LNCaP clone FGC (cell line): ENCODE results near the gene ZBTB16.

Experiments used
- DNase-seq: peaks from one replicate; pipeline ENCODE4 v3.0.0-alpha.2; 2011; ENCODE audit warnings: low read depth
- H3K4me3 ChIP-seq: 2 replicates; pipeline ENCODE4 v1.5.1; 2011; ENCODE audit warnings: mild to moderate bottlenecking, low read depth, low read length, control low read depth
- TF ChIP-seq, protein P1 (sequence below): IDR thresholded peaks from 2 replicates; pipeline ENCODE4 v1.5.1; 2012; ENCODE audit warnings: mild to moderate bottlenecking; ENCODE audit not compliant: control insufficient read depth, insufficient read depth; ENCODE audit errors: extremely low read depth

Gene ZBTB16

DNA sequence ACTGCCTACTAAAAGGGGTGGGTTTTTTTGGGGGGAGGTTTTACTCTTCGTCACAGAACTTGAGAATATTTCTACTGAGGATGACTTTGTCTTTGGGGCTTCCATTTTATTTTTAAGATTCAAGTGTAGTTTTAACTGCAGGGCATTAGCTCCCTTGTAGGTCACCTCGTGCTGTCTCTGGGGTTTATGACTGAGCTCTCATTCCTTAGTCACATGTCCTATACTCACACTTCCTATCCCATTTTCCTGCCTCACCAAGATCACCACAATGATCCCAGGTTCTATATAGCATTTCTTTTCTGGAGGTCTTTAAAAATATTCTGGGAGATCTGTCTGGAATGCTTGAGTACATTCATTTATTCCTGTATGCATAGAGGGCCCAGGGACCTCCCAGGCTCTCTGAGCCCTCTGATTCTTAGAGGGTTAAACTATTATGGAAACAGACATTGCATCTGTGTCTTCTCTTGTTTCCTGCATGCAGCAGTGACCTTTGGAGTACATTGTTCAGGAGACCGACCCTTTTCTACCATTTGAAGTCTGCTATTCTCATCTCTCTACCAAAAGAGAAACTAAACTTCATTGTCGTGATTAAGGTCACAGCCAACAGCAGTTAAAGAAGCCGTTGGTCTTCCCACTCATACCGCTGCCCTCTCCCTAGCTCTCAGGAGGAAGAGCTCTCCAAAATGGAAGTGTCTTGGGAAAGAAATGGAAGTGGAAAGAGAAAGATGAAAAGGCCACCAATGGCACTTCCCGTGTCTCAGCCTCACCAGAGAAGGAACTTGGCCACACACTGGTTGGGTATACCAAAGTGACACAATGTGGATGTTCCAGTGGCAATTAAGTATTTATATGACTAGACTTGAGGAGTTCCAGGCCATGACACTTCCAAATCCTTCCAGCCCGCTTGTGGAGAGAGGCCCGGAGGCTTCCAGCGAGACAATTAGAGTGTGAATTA is 77.5 kb downstream of the ZBTB16 start:
- DNase-seq = no peak
- TF ChIP-seq, protein P1, sequence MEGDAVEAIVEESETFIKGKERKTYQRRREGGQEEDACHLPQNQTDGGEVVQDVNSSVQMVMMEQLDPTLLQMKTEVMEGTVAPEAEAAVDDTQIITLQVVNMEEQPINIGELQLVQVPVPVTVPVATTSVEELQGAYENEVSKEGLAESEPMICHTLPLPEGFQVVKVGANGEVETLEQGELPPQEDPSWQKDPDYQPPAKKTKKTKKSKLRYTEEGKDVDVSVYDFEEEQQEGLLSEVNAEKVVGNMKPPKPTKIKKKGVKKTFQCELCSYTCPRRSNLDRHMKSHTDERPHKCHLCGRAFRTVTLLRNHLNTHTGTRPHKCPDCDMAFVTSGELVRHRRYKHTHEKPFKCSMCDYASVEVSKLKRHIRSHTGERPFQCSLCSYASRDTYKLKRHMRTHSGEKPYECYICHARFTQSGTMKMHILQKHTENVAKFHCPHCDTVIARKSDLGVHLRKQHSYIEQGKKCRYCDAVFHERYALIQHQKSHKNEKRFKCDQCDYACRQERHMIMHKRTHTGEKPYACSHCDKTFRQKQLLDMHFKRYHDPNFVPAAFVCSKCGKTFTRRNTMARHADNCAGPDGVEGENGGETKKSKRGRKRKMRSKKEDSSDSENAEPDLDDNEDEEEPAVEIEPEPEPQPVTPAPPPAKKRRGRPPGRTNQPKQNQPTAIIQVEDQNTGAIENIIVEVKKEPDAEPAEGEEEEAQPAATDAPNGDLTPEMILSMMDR = no peak
- H3K4me3 ChIP-seq = no peak overlapping the region

DNA sequence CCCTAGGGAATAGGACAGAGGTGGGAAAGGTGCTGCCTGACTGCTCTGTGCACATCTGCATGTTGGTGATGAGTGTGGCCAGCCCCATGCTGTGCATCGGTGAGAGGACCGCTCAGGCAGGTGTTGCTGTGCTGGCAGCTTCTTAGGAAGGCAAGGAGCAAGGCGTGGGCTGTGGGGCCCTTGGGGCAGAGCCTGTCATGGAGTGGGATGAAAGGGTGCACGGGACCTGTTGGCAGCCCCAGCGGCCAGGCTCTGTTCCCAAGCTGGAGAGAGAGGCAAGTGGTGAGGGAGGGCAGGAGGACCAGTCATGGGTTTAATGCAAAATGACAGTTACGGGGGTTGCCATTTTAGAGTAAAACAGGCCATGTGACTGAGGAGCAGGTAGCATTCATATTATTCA is 78.3 kb downstream of the ZBTB16 start:
- no peak for DNase-seq
- no peak overlapping the region for H3K4me3 ChIP-seq
- TF ChIP-seq, protein P1 = no peak

DNA sequence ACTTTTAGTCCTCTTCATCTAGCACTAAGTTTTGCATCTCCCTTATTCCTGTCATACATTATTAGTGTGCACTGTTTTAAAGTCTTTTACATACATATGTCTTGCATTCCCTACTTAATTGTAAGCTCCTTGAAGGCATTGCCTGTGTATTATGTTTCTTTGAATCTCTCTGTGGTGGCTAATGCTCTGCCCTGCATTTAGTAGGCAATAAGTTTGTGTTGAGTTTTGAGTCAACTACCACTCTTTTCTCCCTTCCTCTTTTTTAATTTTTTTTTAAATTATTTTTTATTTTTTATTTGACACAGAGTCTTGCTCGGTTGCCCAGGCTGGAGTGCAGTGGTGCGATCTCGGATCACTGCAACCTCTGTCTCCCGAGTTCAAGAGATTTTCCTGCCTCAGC is 78.9 kb downstream of the ZBTB16 start:
- TF ChIP-seq, protein P1 = no peak
- DNase-seq = no peak
- no peak overlapping the region for H3K4me3 ChIP-seq

DNA sequence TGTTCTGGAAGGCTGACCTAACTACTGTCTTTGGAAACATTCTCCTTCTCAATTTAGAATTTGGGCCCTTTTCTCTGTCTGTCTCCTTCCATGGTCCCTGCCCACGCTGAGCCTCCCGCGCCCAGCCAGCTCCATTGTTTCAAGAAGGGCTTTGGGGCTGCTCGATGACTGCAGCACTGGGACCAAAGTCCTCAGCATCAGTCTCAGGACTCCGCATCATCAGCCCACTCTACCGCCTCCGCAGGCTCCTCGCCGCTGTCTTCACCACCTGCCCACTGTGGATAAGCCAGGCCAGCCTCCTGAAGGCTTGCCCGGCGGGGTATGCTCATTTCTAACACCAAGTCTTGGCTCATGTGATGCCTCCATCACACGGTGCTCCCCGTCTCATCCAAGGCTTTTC is 81.3 kb downstream of the ZBTB16 start:
- no peak overlapping the region for H3K4me3 ChIP-seq
- TF ChIP-seq, protein P1 = no peak
- DNase-seq = no peak

DNA sequence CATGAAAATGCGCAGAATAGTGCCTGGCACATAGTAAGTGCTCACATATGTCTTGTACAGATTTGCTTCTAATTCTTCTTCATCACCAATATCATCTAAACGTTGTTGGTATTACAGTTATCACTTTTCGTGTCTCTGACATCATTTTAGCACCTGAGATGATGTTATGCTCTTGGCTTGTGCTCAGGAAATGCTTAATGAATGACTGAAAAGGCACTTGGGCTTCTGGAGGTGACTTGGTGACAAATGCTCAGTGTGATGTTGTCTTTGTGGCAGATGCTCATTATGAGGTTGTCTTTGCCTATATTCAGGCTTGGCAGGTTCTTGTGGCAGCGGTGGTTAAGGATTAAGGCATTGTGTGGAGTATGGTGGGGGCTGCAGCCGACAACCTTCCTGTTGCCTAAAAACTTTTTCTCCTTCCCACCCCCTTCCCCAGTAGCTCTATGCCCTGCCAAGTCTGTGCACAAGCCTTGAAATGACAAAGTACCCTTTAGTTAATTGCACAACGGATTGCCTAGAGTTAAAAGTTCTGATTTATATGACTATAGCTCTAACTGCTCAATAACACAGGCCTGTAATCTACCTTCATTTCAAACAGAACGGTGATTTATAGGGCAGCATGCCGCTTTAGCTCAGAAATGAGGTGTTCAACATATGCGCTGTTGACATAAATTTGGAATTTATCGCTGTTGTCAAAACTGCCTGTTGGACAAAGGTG is 82.5 kb downstream of the ZBTB16 start:
- no peak overlapping the region for H3K4me3 ChIP-seq
- DNase-seq = no peak
- TF ChIP-seq, protein P1 = no peak

DNA sequence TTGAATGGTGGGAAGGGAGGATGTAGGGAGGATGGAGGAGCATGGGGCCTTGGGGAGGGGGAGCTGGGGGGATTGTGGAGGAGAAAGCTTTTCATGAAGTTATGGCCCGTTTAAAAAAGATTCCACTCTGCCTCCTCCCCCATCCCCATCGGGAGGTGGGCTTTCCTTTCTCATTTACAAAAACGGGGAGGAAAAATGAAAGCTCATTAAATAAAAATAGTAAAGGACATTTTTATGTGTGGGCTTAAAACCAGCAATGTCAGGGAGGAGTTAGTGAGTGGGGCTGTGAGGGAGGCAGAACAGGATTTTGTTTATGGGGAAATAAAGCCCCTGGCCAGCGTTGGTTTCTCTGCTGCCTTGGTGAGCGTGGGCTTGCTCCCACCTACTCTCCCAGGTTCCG is 83.2 kb downstream of the ZBTB16 start:
- no peak for DNase-seq
- H3K4me3 ChIP-seq = no peak overlapping the region
- TF ChIP-seq, protein P1 = no peak
